Stimulated activated CD8-positive, alpha-beta memory T cell treated with anti-CD3 and anti-CD28 coated beads, Interleukin-4, amount 100 ng/mL, for 24 hours (primary cell): Measurements from ENCODE around the gene EEF2.

ENCODE experiments used
- DNase-seq: peaks from one replicate; pipeline ENCODE4 v3.0.0-alpha.2; 2020; ENCODE audit warnings: low read depth

The EEF2 gene

GRCh38 chr19:3984908-3985642, at the start of gene EEF2:
TSS of gene EEF2 (minus strand) at chr19:3985463. CDS start at chr19:3985380, 83 bp downstream.
- DNase-seq, result peak; percentile 80

DNA sequence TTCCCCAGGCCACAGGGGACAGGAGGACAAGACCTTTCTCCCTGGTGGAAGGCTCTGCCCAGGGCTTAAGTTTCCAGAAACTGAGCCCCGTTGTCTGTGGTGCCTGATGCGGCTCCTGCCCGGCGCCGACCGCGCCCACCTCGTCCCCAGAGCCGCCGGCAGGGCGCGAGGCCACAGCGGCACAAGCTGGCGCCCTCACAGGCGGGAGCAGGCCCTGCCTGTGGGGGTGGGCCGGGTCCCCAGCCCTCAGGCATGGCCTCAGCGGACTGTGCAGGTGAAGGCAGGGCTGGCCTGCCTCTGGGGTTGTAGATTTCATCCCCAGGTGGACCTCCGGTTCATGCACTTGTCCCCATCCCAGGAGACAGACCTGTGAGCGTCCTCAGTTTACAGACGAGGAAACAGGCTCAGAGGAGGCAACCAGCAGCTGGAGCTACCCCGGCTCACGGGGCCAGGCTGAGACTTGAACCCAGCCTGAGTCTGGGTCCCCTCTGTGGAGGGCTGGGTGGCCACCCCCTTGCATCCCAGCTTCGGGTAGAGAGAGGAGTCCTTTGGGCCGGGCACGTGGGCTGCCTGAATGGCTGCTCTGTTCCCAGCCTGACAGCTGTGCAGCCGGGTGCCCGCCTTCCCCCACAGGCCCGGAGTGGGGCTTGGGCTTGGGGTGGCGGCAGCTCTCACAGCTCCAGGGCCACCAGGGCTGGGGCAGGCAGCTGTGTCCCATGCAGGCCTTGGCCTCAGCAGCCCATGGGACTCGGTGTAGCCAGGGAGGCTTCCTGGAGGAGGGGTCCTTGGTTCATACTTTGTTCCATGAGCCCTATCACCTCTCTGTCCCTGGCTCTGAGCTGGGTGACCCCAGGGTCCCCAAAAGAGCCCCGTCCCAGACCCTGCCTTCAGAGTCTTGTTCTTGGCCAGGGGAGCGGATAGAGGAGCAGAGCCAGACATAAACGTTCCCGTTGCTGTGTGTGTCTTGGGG, 49.1 kb upstream of the EEF2 start:
- DNase-seq, result no peak

DNA sequence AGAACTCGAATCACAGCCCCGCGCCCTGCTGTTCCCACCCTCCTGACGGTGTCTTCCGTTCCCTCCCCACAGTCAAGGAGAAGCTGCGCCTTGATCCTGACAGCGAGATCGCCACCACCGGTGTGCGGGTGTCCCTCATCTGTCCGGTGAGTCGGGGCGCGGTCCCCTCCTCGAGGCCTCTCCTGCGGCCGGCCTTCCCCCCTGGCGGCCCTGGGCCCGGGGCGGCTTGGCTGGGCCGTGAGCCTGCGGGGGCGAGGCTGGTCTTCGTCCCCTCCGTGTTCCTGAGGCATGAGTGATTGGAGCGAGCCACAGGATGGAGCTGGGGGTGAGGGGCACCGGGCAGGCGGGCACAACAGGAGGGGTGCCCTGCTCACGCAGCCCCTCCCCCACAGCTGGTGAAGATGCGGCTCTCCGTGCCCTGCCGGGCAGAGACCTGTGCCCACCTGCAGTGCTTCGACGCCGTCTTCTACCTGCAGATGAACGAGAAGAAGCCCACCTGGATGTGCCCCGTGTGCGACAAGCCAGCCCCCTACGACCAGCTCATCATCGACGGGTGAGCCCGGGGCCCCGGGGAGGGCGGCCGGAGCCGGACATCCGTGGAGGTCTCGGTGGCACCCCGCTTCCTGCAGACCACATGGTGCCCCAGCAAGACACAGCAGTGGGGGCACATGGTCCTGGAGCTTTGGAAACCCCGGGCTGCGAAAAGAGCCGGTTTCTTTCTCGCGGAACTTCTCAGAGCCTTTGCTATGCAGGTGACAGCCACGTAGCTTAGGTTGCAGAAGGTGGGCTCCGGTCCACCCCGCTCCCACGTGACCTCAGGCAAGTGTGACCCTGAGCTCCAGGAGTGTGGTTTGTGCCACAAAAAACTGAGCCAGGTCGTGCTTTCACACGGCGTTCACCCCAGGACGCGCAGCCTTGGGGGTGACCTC, 48.0 kb upstream of the EEF2 start:
- DNase-seq, result no peak

DNA sequence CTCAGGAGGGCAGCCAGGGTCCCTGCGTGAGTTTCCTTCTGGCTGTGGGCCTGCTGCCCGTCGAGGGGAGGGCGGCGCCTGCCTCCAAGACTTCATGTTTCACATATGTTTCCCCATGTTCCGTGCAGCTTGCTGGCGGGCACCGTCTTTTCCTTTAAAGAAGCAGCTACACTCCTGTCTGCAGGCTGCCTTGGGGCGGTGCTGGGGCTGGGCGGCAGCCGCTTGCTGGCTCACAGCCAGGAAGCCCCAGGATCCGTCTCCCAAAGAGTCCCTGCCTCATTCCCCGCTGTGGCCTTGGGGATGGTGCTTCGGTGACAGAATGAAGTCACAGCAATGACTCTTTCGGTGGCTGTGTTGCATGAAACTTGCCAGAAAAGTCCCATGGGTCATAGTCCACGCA, 47.2 kb upstream of the EEF2 start:
- no peak for DNase-seq

GRCh38 chr19:4031420-4031819, 46.2 kb upstream of the EEF2 start:
- DNase-seq, result no peak

DNA sequence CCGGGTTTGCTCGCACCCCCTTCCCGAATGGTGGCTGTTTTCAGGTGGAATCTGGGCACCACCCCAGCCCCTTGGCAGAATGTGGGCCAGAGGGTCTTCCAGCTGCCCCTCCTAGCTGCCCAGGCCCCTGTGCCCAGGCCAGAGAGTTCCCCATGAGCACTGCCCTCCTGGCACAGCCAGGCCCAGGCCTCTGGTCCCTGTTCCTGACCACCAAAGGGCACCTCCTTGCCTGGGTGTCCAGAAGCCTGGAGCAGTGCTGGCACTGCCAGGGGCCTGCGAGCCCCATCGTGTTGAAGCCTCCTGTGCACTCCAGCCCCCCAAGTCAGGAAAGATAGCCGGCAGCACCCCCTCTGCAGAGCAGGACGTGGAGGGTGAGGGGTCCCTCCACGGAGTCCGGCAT, 45.7 kb upstream of the EEF2 start:
- DNase-seq, result no peak

DNA sequence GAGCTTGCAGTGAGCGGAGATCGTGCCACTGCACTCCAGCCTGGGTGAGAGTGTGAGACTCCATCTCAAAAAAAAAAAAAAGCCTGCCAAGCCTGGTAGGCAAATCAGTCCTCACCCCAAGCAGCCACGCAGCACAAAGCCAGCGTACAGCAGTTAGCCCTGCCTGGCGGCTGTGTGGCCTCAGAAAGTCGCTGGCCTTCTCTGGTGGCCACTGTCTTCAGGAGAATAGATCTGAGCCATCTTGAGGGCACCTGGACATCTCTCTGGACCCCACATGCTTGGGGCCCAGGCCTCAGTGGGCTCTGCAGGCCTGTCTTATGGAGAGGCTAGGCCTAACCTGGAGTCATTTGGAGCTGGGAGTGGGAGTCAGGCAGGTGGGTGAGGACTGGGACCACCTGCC, 45.3 kb upstream of the EEF2 start:
- no peak for DNase-seq

DNA sequence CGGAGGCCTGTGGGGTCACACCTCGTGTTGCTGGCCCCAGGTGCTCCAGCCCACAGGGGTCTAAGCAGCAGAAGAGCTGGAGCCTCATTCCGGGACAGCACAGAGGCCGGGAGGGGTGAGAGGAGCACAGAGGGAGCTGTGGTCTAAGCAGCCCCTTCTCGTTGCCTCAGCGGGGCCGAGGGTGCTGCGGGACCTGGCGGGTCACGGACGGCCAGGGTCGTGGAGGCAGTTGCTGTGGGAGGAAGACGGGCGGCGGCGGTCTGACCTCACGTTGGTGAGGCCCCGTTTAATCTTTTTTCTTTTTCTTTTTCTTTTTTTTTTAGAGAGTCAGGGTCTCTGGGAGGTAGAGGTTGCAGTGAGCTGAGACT, 44.0 kb upstream of the EEF2 start:
- no peak for DNase-seq

GRCh38 chr19:4028334-4029246, 43.3 kb upstream of the EEF2 start:
- no peak for DNase-seq

GRCh38 chr19:4027146-4027545, 41.9 kb upstream of the EEF2 start:
- no peak for DNase-seq

DNA sequence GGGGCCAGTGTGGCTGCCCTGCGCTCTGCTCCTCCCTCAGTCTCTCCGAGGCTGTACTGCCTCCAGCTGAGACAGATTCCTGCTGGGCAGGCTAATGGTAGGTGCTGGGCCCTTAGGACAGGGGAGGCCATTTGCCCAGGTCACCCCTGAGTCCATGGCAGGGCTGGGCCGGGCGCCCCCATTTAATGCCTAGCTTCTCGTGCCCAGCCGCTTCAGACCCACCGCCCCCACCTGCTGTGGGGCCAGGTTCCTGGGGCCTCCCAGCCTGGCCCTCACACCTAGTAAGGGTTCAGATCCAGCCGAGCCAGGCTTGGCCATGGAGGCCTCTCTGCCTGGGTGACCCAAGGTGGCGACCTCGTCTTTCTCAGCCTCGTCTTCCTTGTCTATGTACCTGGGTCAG, 40.1 kb upstream of the EEF2 start:
- no peak for DNase-seq

GRCh38 chr19:4023600-4024398, 38.5 kb upstream of the EEF2 start:
- DNase-seq, result no peak

- DNase-seq, result no peak
Observed at GRCh38 chr19:4019578-4019977, 34.3 kb upstream of the EEF2 start.

DNA sequence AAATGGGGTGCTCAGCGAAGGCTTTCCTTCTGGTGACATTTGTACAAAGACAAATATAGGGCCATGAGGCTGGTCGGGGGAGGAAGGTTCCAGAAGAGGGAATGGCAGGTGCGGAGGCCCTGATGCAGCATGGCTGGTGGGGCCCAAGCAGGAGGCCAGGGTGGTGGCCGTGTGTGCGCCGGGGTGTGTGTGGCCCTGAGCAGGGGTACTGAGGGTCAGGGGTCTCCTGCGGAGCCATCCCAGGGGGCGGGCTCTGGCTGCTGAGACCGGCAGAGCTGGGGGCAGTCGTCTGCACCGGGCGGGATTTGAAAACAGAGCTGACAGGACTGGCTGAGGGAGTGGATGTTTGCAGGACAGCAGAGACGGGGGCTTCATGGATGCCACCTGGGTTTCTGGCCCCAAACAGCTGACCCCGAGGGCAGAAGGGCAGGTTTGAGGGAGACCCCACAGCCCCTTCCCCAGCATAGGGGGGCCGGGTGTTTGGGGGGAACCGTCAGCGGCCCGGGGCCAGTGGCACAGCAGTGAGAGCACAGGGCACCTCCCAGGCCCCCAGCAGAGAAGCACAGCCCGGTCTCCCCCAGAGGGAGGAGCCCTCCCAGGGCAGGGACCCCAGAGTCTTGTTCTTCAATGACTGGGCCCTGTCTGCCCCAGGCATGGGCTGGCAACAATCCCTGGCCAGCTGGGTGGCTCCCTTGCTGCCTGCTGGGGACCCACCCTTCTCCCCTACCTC, 33.7 kb upstream of the EEF2 start:
- DNase-seq, result no peak

- no peak for DNase-seq
Observed at GRCh38 chr19:4018140-4018613, 32.9 kb upstream of the EEF2 start.

DNA sequence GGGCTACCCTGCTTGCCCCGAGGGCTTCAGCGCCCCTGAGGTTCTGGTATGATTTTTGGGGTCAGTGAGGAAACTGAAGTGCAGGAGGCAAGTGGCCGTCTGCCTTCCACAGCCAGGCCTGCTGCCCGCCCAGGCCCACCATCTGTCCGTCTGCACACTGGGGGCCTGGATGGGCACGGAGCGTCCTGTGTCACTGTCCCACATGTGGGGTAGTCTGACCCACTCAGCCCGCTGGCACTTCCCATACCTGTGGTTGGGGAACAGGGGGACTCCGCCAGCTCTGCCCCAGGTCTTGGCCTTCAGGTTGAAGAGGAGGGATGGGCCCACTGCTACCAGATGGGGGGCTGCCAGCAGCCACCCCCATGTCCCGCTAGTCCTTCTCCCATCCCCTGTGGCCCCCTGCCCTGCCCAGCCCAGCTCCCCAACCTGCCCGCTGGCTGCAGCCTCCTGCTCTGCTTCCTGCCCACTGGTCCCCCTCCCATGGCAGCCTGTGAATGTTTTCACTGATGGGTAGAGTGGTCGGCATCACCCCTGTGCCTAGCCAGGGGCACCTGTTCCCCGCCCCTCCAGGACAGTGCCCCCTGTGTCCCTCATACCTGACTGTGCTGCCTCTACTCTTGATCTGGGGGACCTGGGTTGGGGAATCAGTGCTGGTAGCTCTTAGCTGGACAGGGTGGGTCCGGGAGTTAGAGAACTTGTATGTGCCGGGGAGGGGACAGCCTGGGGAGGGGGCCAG, 31.8 kb upstream of the EEF2 start:
- no peak for DNase-seq

DNA sequence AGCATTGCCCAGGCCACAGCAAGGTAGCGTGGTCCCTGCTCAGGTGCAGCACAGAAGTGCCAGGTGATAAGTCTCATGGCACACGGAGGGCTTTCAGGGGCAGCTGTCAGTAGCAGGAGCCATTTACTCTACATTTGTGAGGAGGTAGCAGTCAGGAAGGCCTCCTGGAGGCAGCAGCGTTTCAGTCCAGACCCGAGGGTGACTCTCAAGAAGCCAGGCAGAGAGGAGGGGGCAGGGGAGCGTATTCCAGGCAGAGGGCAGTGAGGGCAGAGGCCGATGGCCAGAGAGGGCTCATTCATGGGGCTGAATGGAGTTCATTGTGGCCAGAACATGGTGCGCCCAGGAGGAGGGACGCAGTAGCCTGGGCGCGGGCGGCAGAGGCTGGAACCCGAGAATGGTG, 31.2 kb upstream of the EEF2 start:
- DNase-seq, result no peak

GRCh38 chr19:4015705-4016402, 30.6 kb upstream of the EEF2 start:
- no peak for DNase-seq
